ENCODE results near the gene LIME1. TPM values are rescaled to one million over a fixed set of nuclear protein-coding genes. Genes with fewer than 3 reads are reported as not detected.

LIME1 gene
- total and polyA plus RNA-seq, 2 donors (not counting 1 experiment from before 2014, with no cell fraction given) = 0.68 to 3.5 TPM

DNA sequence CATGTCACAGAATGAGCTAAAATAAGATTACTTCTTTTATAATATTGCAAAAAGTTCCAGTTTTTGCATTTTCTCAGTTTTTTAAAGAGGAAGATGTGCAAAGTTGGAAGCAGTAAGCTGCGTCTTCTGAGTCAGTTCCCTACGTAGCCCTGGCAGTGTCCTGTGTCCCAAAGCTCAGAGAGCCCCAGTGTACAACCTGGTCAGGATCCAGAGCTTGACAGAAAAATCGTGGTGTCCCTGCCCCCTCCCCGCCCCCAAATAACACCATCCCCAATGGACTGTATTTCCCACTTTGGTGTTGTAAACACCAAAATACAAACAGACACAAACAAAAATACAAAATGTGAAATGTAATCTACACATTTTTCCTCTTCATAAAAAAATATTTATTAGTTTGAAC is 7.7 kb downstream of the LIME1 start:
- no peak for TF ChIP-seq EZH2 (IDR thresholded peaks at IDR 0.05; ENCODE audit: low read length, missing control alignments)
- TF ChIP-seq, protein P1, sequence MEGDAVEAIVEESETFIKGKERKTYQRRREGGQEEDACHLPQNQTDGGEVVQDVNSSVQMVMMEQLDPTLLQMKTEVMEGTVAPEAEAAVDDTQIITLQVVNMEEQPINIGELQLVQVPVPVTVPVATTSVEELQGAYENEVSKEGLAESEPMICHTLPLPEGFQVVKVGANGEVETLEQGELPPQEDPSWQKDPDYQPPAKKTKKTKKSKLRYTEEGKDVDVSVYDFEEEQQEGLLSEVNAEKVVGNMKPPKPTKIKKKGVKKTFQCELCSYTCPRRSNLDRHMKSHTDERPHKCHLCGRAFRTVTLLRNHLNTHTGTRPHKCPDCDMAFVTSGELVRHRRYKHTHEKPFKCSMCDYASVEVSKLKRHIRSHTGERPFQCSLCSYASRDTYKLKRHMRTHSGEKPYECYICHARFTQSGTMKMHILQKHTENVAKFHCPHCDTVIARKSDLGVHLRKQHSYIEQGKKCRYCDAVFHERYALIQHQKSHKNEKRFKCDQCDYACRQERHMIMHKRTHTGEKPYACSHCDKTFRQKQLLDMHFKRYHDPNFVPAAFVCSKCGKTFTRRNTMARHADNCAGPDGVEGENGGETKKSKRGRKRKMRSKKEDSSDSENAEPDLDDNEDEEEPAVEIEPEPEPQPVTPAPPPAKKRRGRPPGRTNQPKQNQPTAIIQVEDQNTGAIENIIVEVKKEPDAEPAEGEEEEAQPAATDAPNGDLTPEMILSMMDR (conservative IDR thresholded peaks at IDR 0.05 in 1 of 2, IDR thresholded peaks at IDR 0.05 in 1 of 2; ENCODE audit: low read depth in 1 of 2, low read length in 2 of 2) = no peak
- DNase-seq (ENCODE audit: low read depth in 2 of 2) = no peak
- Histone ChIP-seq H3K4me1 (ENCODE audit: control insufficient read depth, extremely low read depth, insufficient read depth, low read length) (peaks cover 7% of the 10 kb centered on the region), H3K27me3 (ENCODE audit: control insufficient read depth, insufficient read depth, low read length) (no peaks in the 10 kb centered on the region), H3K9ac (ENCODE audit: insufficient read depth, low read length) (no peak overlapping the region), H3K79me2 (ENCODE audit: control insufficient read depth, insufficient read depth, low read length) (peaks cover 4% of the 10 kb centered on the region), H4K20me1 (ENCODE audit: control insufficient read depth, extremely low read depth, insufficient read depth, low read length) (no peaks in the 10 kb centered on the region), H3K36me3 (ENCODE audit: control insufficient read depth, insufficient read depth, low read length) (peaks cover 17% of the 10 kb centered on the region), H2AFZ (ENCODE audit: low read length) (no peak overlapping the region), H3K9me3 (ENCODE audit: control insufficient read depth, insufficient read depth, low read depth, low read length) (no peaks in the 10 kb centered on the region), H3K4me3 (replicated peaks in 1 of 4; ENCODE audit: control extremely low read depth in 1 of 4, insufficient read depth in 1 of 4, low read depth in 3 of 4, low read length in 4 of 4) (no peak overlapping the region), H3K4me2 (ENCODE audit: extremely low read depth, insufficient read depth, low read length) (no peak overlapping the region), H3K27ac (ENCODE audit: insufficient read depth, low read length) (no peak overlapping the region)

DNA sequence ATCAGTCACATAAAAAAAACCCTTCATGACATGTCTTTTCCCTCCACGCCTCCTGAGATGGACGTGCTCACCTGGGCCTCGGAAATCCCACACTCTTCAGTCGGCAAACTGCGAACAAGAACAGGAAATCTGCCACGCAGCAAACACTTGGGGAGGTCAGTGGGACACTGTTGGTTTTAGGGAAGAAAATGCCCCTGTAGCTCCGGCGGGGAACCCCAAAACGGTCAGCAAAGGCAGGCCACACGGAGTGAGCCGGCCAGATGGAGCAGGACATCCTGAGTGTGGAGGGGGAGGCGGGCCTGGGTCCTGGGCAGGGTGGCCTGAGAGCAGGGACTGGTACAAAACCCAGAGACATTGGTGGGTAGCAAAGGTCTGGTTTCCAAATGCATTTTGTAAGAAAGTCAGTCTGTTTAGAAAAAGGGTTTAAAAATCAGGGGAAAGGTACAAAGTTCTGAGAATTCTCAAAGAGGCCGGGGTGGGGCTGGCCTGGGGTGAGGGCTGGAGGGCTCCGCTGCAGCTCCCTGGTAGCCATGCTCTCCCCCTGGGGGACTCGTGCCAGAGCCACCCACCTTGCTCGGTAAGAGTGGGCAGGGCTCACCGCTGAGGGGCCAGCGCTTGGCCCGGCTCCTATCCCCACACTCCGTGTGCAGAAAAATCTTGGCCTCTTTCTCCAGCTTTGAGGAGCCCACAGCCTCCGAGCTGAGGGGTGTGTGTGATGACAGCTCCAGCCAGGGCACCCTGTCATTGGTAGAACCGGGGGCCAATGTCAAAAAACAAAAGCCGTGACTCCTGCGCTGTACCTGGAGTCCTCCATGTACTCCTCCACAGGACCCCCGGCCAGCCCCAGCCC is 8.3 kb downstream of the LIME1 start:
- peaks cover 6% of the 10 kb centered on the region for H3K4me1 ChIP-seq (ENCODE audit: control insufficient read depth, extremely low read depth, insufficient read depth, low read length)
- no peak overlapping the region for H3K4me3 ChIP-seq (replicated peaks in 1 of 4; ENCODE audit: control extremely low read depth in 1 of 4, insufficient read depth in 1 of 4, low read depth in 3 of 4, low read length in 4 of 4)
- H3K27ac ChIP-seq (ENCODE audit: insufficient read depth, low read length) = no peak overlapping the region
- H3K9ac ChIP-seq (ENCODE audit: insufficient read depth, low read length) = no peak overlapping the region
- H2AFZ ChIP-seq (ENCODE audit: low read length) = no peak overlapping the region
- TF ChIP-seq, protein P1 (conservative IDR thresholded peaks at IDR 0.05 in 1 of 2, IDR thresholded peaks at IDR 0.05 in 1 of 2; ENCODE audit: low read depth in 1 of 2, low read length in 2 of 2) = no peak
- TF ChIP-seq EZH2 (IDR thresholded peaks at IDR 0.05; ENCODE audit: low read length, missing control alignments) = no peak
- DNase-seq (ENCODE audit: low read depth in 2 of 2) = no peak
- no peaks in the 10 kb centered on the region for H3K9me3 ChIP-seq (ENCODE audit: control insufficient read depth, insufficient read depth, low read depth, low read length)
- no peaks in the 10 kb centered on the region for H3K27me3 ChIP-seq (ENCODE audit: control insufficient read depth, insufficient read depth, low read length)
- H3K79me2 ChIP-seq (ENCODE audit: control insufficient read depth, insufficient read depth, low read length) = peaks cover 4% of the 10 kb centered on the region
- H3K36me3 ChIP-seq (ENCODE audit: control insufficient read depth, insufficient read depth, low read length) = peaks cover 17% of the 10 kb centered on the region
- no peaks in the 10 kb centered on the region for H4K20me1 ChIP-seq (ENCODE audit: control insufficient read depth, extremely low read depth, insufficient read depth, low read length)
- H3K4me2 ChIP-seq (ENCODE audit: extremely low read depth, insufficient read depth, low read length) = no peak overlapping the region

DNA sequence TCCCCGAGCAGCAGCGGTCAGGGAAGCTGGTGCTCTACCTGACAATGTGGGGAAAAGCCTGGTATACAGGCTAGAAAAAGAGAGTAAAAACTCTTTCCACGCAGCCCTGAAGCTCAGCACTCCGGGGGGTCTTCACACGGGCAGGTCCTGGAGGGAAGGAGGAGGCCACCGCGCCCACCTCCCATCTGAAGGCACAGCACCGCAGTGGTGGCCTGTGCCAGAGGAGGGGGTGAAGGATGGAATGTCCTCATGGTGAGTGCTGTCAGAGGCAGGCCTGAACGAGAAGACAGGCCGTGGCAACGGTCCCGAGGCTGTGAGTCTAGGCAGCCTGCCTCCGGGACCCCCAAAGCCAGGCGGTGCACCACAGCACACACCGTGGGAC is 9.0 kb downstream of the LIME1 start:
- Histone ChIP-seq H3K9ac (ENCODE audit: insufficient read depth, low read length) (no peak overlapping the region), H3K79me2 (ENCODE audit: control insufficient read depth, insufficient read depth, low read length) (peaks cover 4% of the 10 kb centered on the region), H3K4me1 (ENCODE audit: control insufficient read depth, extremely low read depth, insufficient read depth, low read length) (peaks cover 6% of the 10 kb centered on the region), H3K27ac (ENCODE audit: insufficient read depth, low read length) (no peak overlapping the region), H3K27me3 (ENCODE audit: control insufficient read depth, insufficient read depth, low read length) (no peaks in the 10 kb centered on the region), H3K4me2 (ENCODE audit: extremely low read depth, insufficient read depth, low read length) (no peak overlapping the region), H3K9me3 (ENCODE audit: control insufficient read depth, insufficient read depth, low read depth, low read length) (no peaks in the 10 kb centered on the region), H4K20me1 (ENCODE audit: control insufficient read depth, extremely low read depth, insufficient read depth, low read length) (no peaks in the 10 kb centered on the region), H2AFZ (ENCODE audit: low read length) (no peak overlapping the region), H3K4me3 (replicated peaks in 1 of 4; ENCODE audit: control extremely low read depth in 1 of 4, insufficient read depth in 1 of 4, low read depth in 3 of 4, low read length in 4 of 4) (no peak overlapping the region), H3K36me3 (ENCODE audit: control insufficient read depth, insufficient read depth, low read length) (peaks cover 17% of the 10 kb centered on the region)
- no peak for DNase-seq (ENCODE audit: low read depth in 2 of 2)
- TF ChIP-seq, protein P1 (conservative IDR thresholded peaks at IDR 0.05 in 1 of 2, IDR thresholded peaks at IDR 0.05 in 1 of 2; ENCODE audit: low read depth in 1 of 2, low read length in 2 of 2) = no peak
- TF ChIP-seq EZH2 (IDR thresholded peaks at IDR 0.05; ENCODE audit: low read length, missing control alignments) = no peak

Measured in fibroblast of lung (primary cell).